ENCODE measurements around the gene NKX1-2.
A peak's percentile ranks its signal among the peaks of the same experiment; 100 is the strongest.

The NKX1-2 gene

GRCh38 chr10:124403548-124403947 lies 46.3 kb downstream of the NKX1-2 start:
- DNase-seq (ENCODE audit: low read depth), result peak; percentile 85
- TF ChIP-seq, protein P1, sequence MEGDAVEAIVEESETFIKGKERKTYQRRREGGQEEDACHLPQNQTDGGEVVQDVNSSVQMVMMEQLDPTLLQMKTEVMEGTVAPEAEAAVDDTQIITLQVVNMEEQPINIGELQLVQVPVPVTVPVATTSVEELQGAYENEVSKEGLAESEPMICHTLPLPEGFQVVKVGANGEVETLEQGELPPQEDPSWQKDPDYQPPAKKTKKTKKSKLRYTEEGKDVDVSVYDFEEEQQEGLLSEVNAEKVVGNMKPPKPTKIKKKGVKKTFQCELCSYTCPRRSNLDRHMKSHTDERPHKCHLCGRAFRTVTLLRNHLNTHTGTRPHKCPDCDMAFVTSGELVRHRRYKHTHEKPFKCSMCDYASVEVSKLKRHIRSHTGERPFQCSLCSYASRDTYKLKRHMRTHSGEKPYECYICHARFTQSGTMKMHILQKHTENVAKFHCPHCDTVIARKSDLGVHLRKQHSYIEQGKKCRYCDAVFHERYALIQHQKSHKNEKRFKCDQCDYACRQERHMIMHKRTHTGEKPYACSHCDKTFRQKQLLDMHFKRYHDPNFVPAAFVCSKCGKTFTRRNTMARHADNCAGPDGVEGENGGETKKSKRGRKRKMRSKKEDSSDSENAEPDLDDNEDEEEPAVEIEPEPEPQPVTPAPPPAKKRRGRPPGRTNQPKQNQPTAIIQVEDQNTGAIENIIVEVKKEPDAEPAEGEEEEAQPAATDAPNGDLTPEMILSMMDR (IDR thresholded peaks at IDR 0.05; ENCODE audit: control insufficient read depth, extremely low read depth, insufficient read depth), result peak; percentile 77
- H3K4me3 ChIP-seq (ENCODE audit: low read depth, low read length), result no peak overlapping the region

GRCh38 chr10:124402273-124402672 lies 47.6 kb downstream of the NKX1-2 start:
- no peak for DNase-seq (ENCODE audit: low read depth)
- no peak overlapping the region for H3K4me3 ChIP-seq (ENCODE audit: low read depth, low read length)
- TF ChIP-seq, protein P1 (IDR thresholded peaks at IDR 0.05; ENCODE audit: control insufficient read depth, extremely low read depth, insufficient read depth), result no peak

DNA sequence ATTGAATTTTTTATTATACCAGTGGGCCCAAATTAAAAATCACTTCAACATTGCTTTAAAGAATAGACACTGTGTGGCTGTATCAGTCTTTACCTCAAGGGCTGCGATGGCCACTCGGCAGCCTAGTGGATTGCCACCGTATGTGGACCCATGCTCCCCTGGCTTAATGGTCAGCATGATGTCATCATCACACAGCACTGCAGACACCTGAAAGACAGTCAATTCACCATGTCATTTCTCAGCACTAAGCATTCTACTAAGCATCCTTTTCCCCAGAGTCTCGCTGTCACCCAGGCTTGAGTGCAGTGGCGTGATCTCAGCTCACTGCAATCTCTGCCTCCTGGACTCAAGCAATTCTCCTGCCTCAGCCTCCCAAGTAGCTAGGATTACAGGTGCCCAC lies 48.2 kb downstream of the NKX1-2 start:
- H3K4me3 ChIP-seq (ENCODE audit: low read depth, low read length), result no peak overlapping the region
- DNase-seq (ENCODE audit: low read depth), result no peak
- TF ChIP-seq, protein P1 (IDR thresholded peaks at IDR 0.05; ENCODE audit: control insufficient read depth, extremely low read depth, insufficient read depth), result no peak
